ENCODE measurements around the gene YY1.

DNA sequence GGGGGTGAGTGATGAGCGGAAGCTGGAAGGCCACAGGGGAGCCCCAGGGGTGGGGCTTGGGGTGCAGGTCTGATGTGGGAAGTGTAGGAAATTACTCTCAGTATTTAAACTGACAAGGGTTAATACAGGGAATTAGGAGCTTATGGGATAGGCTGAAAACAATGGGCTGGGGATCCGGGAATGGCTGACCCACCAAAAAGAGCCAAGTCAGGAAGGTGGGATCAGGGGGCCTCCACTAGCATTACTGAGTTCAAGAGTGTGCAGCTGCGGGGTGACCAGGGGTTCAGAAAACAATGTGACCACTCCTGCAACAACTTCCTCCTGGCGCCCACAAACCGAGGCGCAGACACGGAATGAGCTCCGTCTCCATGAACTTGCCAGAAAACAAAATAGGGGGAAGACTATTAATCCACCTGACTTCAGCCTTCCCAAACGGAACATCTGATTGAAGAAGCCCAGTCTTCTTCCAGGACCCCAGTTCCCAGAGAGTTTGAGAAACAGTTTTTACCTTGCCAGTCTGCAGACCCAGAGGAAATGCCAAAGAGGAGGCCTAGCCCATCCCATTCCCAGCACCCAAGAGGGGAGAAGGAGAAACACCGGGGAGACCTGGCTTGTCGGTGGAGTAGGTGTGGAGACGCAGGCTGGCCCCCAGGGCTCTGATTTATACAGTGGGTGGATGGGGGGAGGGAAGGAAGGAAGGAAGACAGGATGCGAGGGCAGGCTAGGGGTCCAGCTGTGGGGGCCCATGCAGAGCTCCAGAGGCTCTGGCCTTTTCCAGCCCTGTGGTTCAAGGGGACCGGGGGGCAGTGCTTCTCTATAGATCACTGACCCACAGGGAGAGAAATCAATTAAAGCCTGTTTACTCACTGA, 16.5 kb upstream of the YY1 start:
- TF ChIP-seq, protein P1, sequence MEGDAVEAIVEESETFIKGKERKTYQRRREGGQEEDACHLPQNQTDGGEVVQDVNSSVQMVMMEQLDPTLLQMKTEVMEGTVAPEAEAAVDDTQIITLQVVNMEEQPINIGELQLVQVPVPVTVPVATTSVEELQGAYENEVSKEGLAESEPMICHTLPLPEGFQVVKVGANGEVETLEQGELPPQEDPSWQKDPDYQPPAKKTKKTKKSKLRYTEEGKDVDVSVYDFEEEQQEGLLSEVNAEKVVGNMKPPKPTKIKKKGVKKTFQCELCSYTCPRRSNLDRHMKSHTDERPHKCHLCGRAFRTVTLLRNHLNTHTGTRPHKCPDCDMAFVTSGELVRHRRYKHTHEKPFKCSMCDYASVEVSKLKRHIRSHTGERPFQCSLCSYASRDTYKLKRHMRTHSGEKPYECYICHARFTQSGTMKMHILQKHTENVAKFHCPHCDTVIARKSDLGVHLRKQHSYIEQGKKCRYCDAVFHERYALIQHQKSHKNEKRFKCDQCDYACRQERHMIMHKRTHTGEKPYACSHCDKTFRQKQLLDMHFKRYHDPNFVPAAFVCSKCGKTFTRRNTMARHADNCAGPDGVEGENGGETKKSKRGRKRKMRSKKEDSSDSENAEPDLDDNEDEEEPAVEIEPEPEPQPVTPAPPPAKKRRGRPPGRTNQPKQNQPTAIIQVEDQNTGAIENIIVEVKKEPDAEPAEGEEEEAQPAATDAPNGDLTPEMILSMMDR (IDR thresholded peaks at IDR 0.05) = no peak
- TF ChIP-seq ZFX (IDR thresholded peaks at IDR 0.05; ENCODE audit: borderline replicate concordance) = no peak
